Stimulated activated CD8-positive, alpha-beta memory T cell treated with anti-CD3 and anti-CD28 coated beads, Interleukin-4, amount 100 ng/mL, for 24 hours (primary cell): Measurements from ENCODE around the gene HNRNPUL1.
"Not testable (repeated sequence)": the region's sequence is repeated elsewhere in the genome, so short reads cannot be mapped to it uniquely, and the experiment has no call there.

ENCODE experiments used
- DNase-seq: peaks from one replicate; pipeline ENCODE4 v3.0.0-alpha.2; 2020; ENCODE audit warnings: low read depth

HNRNPUL1 gene

GRCh38 chr19:41263850-41264580 is at the start of gene HNRNPUL1:
HNRNPUL1 (plus strand) TSS chr19:41264372; CDS start chr19:41264504, 132 bp downstream.
- peak; percentile 97 for DNase-seq

- DNase-seq: no peak
Measured at GRCh38 chr19:41217741-41218140, 46.4 kb upstream of the HNRNPUL1 start.

GRCh38 chr19:41218249-41218614 is 45.9 kb upstream of the HNRNPUL1 start:
- DNase-seq: no peak

GRCh38 chr19:41218615-41219507 is 45.3 kb upstream of the HNRNPUL1 start, which contains the start of gene AXL:
AXL (plus strand) TSS chr19:41219223; CDS start chr19:41219393, 170 bp downstream.
- DNase-seq: no peak

GRCh38 chr19:41219924-41220567 is 44.1 kb upstream of the HNRNPUL1 start:
- DNase-seq: no peak

- DNase-seq: no peak
Measured at GRCh38 chr19:41220811-41221210, 43.4 kb upstream of the HNRNPUL1 start.

- no peak for DNase-seq
Measured at GRCh38 chr19:41221514-41222205, 42.5 kb upstream of the HNRNPUL1 start.

- no peak for DNase-seq
Measured at GRCh38 chr19:41222240-41222639, 41.9 kb upstream of the HNRNPUL1 start.

GRCh38 chr19:41223431-41224234 is 40.5 kb upstream of the HNRNPUL1 start:
- no peak for DNase-seq

GRCh38 chr19:41224632-41225031 is 39.5 kb upstream of the HNRNPUL1 start:
- no peak for DNase-seq

GRCh38 chr19:41225238-41226052 is 38.7 kb upstream of the HNRNPUL1 start:
- DNase-seq: peak; percentile 10

- DNase-seq: peak; percentile 6
Measured at GRCh38 chr19:41226053-41226873, 37.9 kb upstream of the HNRNPUL1 start.

- DNase-seq: no peak
Measured at GRCh38 chr19:41226874-41227390, 37.2 kb upstream of the HNRNPUL1 start.

- DNase-seq: no peak
Measured at GRCh38 chr19:41228486-41228885, 35.7 kb upstream of the HNRNPUL1 start.

GRCh38 chr19:41229338-41229737 is 34.8 kb upstream of the HNRNPUL1 start:
- not testable (repeated sequence) for DNase-seq

GRCh38 chr19:41230067-41230857 is 33.9 kb upstream of the HNRNPUL1 start:
- no peak for DNase-seq

- DNase-seq: no peak
Measured at GRCh38 chr19:41232686-41233085, 31.5 kb upstream of the HNRNPUL1 start.

- no peak for DNase-seq
Measured at GRCh38 chr19:41233748-41234240, 30.4 kb upstream of the HNRNPUL1 start.
